Lower leg skin (tissue), 3 donors: ENCODE results near the gene SAFB.

ENCODE experiments used
- CTCF ChIP-seq, 3 donors: fragments of 450-650 bp; IDR thresholded peaks; one replicate each; pipeline ENCODE4 v1.5.1; 2016; ENCODE audit warnings: antibody characterized with exemption in 3 of 3, mild to moderate bottlenecking in 3 of 3, moderate library complexity in 2 of 3
- POLR2A ChIP-seq, 2 donors: fragments of 450-650 bp; IDR thresholded peaks; one replicate each; pipeline ENCODE4 v1.6.1; 2016 to 2017; ENCODE audit warnings: antibody characterized with exemption in 2 of 2, mild to moderate bottlenecking in 1 of 2, moderate library complexity in 1 of 2

- TF ChIP-seq CTCF (IDR thresholded peaks at IDR 0.05) (no peak), POLR2A (IDR thresholded peaks at IDR 0.05) (no peak)
Observed at GRCh38 chr19:5690955-5691821, 68.3 kb downstream of the SAFB start.
